Esophagus squamous epithelium (tissue), 5 donors: ENCODE results near the gene USH1C. TPM values are rescaled to one million over a fixed set of nuclear protein-coding genes. Genes with fewer than 3 reads are reported as not detected.

Source experiments
- DNase-seq: peaks from one replicate; lab custom pipeline; 2025; lab: John Stamatoyannopoulos, UW
- H3K27ac ChIP-seq, 4 donors: fragments of 200-600 bp; sonication (generic); one replicate each; pipeline ENCODE4 v1.5.1; 2016 to 2019; ENCODE audit warnings: mild to moderate bottlenecking in 1 of 4
- H3K27me3 ChIP-seq, 4 donors: fragments of 200-600 bp; sonication (generic); 1 replicate in 3 of 4; 2 replicates in 1 of 4; pipeline versions ENCODE4 v1.5.1 to v1.6.0; 2017 to 2021; ENCODE audit warnings: antibody characterized with exemption in 1 of 4
- H3K36me3 ChIP-seq, 3 donors: fragments of 200-600 bp; sonication (generic); one replicate each; pipeline ENCODE4 v1.5.1; 2016 to 2019
- H3K4me1 ChIP-seq, 3 donors: fragments of 200-600 bp; sonication (generic); one replicate each; pipeline ENCODE4 v1.5.1; 2017 to 2019
- H3K4me3 ChIP-seq, 4 donors: fragments of 200-600 bp; sonication (generic); 1 replicate in 3 of 4; 2 replicates in 1 of 4; pipeline ENCODE4 v1.5.1; 2016 to 2019; ENCODE audit warnings: mild to moderate bottlenecking in 2 of 4, moderate library complexity in 1 of 4
- H3K9me3 ChIP-seq, 3 donors: fragments of 200-600 bp; sonication (generic); one replicate each; pipeline ENCODE4 v1.5.1; 2016 to 2019
- POLR2A ChIP-seq, 4 donors: fragments of 450-650 bp; IDR thresholded peaks; one replicate each; pipeline ENCODE4 v1.6.1; 2017; ENCODE audit warnings: antibody characterized with exemption in 4 of 4, mild to moderate bottlenecking in 4 of 4, moderate library complexity in 3 of 4
- WGBS, 2 donors: methylation state at CpG; one replicate each; pipeline ENCODE4 v1.1.5; 2018; 5-methylcytosine and 5-hydroxymethylcytosine counted together
- intact Hi-C: fragments of 100-400 bp; cut with DNase I; formaldehyde crosslinking; loops from one replicate; pipeline ENCODE4 v1.15.0; 2022
- total RNA-seq, 4 donors: library from RNA; depleted of rRNA; stranded (reverse); fragments of >200 nt; gene quantifications; one replicate each; pipeline ENCODE4 v1.1.0, GENCODE V29; 2016
- TF ChIP-seq, protein P1 (sequence below), 6 experiments: fragments of 450-650 bp in 4 of 6; fragments of 200-600 bp in 2 of 6; sonication (generic) in 2 of 6; IDR thresholded peaks; one replicate each; pipeline ENCODE4 v1.5.1; 2016 to 2019; ENCODE audit warnings: antibody characterized with exemption in 6 of 6, mild to moderate bottlenecking in 4 of 6, moderate library complexity in 4 of 6
- donor health status: DM: yes; HTN: yes; CAD: no.

The USH1C gene
- total RNA-seq, 4 donors from 2014 or later = not detected

DNA sequence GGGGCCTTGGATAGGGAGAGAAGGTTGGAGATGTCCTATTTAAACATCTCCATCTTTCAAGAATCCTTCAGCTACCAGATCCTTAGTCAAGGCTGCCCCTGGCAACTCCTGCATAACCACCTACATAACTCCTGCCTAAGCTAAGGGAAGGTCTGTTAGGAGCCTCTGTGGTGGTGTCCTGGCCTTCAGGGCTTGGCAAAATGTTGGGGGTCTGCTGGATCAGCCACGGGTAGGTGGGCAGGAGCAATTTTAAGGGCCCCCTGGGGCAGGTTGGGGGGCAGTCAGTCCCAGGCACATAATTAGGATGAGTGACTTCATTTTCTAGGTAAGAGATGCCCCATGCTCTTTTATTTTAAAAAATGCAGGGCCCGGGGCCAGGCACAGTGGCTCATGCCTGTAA, 25.9 kb downstream of the USH1C start:
- WGBS, 2 donors = 60 to 100% methylated on average over 1 of the region's 2 CpGs
- H3K27me3 ChIP-seq = no peaks in the 10 kb centered on the region
- no peaks in the 10 kb centered on the region for H3K9me3 ChIP-seq
- H3K27ac ChIP-seq = no peak overlapping the region
- TF ChIP-seq POLR2A (IDR thresholded peaks at IDR 0.05) = no peak
- TF ChIP-seq, protein P1, sequence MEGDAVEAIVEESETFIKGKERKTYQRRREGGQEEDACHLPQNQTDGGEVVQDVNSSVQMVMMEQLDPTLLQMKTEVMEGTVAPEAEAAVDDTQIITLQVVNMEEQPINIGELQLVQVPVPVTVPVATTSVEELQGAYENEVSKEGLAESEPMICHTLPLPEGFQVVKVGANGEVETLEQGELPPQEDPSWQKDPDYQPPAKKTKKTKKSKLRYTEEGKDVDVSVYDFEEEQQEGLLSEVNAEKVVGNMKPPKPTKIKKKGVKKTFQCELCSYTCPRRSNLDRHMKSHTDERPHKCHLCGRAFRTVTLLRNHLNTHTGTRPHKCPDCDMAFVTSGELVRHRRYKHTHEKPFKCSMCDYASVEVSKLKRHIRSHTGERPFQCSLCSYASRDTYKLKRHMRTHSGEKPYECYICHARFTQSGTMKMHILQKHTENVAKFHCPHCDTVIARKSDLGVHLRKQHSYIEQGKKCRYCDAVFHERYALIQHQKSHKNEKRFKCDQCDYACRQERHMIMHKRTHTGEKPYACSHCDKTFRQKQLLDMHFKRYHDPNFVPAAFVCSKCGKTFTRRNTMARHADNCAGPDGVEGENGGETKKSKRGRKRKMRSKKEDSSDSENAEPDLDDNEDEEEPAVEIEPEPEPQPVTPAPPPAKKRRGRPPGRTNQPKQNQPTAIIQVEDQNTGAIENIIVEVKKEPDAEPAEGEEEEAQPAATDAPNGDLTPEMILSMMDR (IDR thresholded peaks at IDR 0.05) = no peak
- DNase-seq = no peak
- intact Hi-C loops = no loop called here
- H3K36me3 ChIP-seq = no peaks in the 10 kb centered on the region
- H3K4me3 ChIP-seq = no peak overlapping the region
- H3K4me1 ChIP-seq = no peaks in the 10 kb centered on the region

DNA sequence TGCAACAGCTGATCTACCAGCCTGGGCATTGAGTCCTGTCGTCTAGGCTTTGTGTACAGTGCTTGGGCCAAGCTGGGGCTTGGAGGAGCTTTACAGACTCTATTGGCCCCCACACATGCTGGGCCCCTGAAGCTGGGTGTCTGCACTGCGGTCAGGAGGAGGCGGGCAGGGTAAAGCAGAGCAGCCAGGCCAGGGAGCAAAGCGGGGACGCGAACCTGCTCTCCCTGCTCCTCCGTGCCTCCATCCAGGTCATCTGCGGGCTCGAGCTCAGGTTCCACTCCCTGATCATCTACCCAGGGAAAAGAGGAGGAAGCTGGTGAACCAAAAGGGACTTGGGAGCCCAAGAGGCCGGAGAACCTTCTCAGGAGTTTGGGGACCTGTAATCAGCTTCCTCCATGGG, 27.0 kb downstream of the USH1C start:
- DNase-seq = no peak
- TF ChIP-seq, protein P1 (IDR thresholded peaks at IDR 0.05) = no peak
- TF ChIP-seq POLR2A (IDR thresholded peaks at IDR 0.05) = no peak
- intact Hi-C loops = no loop called here
- H3K4me1 ChIP-seq = no peaks in the 10 kb centered on the region
- 84 to 94% methylated on average over 3 to 7 of the region's 10 CpGs for WGBS, 2 donors
- H3K27ac ChIP-seq = no peak overlapping the region
- H3K4me3 ChIP-seq = no peak overlapping the region
- H3K9me3 ChIP-seq = no peaks in the 10 kb centered on the region
- peaks cover 0 to 4% (median 0%) of the 10 kb centered on the region in 4 donors for H3K27me3 ChIP-seq
- no peaks in the 10 kb centered on the region for H3K36me3 ChIP-seq

DNA sequence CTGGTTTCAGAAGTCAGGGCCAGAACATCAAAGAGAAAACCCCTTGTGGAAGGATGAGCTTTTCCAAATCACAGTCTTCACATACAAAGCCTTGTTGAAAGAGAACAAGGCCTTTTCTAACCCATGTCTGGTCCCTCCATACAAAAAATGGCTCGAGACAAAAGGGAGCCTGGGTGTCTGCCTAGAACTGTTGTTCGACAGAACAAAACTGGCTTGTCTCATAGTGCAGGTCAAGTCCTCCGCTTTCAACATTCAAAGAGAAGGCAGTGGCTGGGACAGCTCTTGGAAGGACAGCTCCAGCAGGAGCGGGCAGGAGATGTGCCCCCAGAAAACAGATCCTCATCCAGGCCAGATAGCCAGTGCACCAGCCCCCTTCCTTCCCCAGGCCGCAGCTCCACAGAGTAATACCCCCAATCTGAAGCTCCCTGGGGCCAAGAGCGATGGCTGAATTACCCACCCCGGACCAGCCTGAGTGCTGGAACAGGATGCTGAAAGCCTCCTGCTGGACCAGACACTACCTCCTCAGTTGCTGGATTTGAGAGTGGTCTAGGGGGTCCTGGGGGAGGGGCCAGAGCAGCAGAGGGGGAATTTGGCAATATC, 27.6 kb downstream of the USH1C start:
- H3K27ac ChIP-seq = no peak overlapping the region
- no peaks in the 10 kb centered on the region for H3K4me1 ChIP-seq
- DNase-seq = no peak
- no peak overlapping the region for H3K4me3 ChIP-seq
- intact Hi-C loops = no loop called here
- 87% methylated on average over 7 of the region's 7 CpGs; no CpG with 5 or more reads in 1 of the 2 donors for WGBS, 2 donors
- TF ChIP-seq POLR2A (IDR thresholded peaks at IDR 0.05) = no peak
- TF ChIP-seq, protein P1 (IDR thresholded peaks at IDR 0.05) = no peak
- no peaks in the 10 kb centered on the region for H3K9me3 ChIP-seq
- H3K36me3 ChIP-seq = no peaks in the 10 kb centered on the region
- peaks cover 0 to 4% (median 0%) of the 10 kb centered on the region in 4 donors for H3K27me3 ChIP-seq

DNA sequence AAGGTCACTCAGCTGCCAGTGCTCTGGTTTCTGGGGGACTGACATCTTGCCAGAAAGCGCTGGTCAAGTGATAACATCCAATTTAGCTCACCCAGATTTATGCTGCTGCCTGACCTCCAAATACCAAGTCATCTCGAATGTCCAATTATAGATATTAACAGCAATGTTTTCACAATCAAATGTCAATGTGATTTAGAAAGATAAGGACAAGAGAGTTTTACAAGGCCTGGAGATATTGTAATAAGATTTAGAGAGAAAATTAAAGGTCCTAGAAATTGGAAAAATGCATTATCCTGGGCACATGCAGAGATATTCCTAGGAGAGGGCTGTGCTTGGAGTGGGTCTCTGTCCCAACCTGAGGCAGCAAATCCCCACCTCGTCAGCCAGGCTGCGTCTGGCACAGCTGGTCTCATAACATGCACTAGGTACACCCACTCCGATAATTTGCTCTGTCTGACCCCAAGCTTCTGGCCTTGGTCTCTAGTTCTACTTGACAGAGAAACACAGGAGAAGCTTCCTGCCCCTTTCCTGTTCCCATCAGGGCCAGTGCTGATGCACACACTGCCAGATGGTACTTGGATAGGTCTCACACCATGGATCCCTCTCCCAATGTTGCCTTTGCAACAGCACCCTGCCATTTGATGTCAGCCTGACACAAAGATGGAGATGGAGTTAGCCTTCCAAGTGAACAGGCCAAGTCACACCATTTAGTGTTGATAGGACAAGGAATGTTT, 28.6 kb downstream of the USH1C start:
- H3K9me3 ChIP-seq = no peaks in the 10 kb centered on the region
- TF ChIP-seq, protein P1 (IDR thresholded peaks at IDR 0.05) = no peak
- TF ChIP-seq POLR2A (IDR thresholded peaks at IDR 0.05) = no peak
- DNase-seq = no peak
- H3K27ac ChIP-seq = no peak overlapping the region
- no peak overlapping the region for H3K4me3 ChIP-seq
- WGBS, 2 donors = 49 to 59% methylated on average over 5 of the region's 5 CpGs
- no peaks in the 10 kb centered on the region for H3K36me3 ChIP-seq
- H3K27me3 ChIP-seq = peaks cover 0 to 4% (median 0%) of the 10 kb centered on the region in 4 donors
- H3K4me1 ChIP-seq = no peaks in the 10 kb centered on the region
- intact Hi-C loops = no loop called here

DNA sequence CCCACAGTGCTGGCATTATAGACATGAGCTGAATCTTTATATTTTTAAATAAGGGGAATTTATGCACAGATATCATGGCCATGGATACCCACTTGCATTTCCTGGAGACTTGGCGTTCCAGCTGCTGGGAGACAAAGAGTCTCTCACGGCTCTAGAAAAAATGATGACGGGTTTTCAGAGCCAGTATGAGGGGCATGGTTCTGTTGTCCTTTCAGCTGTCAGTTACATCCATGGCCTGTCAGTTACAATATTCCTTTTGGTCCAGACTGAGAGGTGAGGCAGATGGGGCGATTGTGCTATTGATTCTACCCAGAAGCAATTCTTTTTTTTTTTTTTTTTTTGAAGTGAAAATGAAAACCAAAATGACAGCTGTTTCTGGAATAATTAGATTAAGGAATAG, 29.7 kb downstream of the USH1C start:
- 77 to 79% methylated on average over 4 of the region's 4 CpGs for WGBS, 2 donors
- H3K9me3 ChIP-seq = no peaks in the 10 kb centered on the region
- no peak for DNase-seq
- TF ChIP-seq, protein P1 (IDR thresholded peaks at IDR 0.05) = no peak
- no peak for TF ChIP-seq POLR2A (IDR thresholded peaks at IDR 0.05)
- H3K27ac ChIP-seq = no peak overlapping the region
- no peaks in the 10 kb centered on the region for H3K36me3 ChIP-seq
- H3K27me3 ChIP-seq = peaks cover 0 to 14% (median 0%) of the 10 kb centered on the region in 4 donors
- no peaks in the 10 kb centered on the region for H3K4me1 ChIP-seq
- no peak overlapping the region for H3K4me3 ChIP-seq
- intact Hi-C loops = no loop called here
